ENCODE data around the gene HYKK. TPM values are rescaled to one million over a fixed set of nuclear protein-coding genes. Genes with fewer than 3 reads are reported as not detected.

HYKK gene, protein sequence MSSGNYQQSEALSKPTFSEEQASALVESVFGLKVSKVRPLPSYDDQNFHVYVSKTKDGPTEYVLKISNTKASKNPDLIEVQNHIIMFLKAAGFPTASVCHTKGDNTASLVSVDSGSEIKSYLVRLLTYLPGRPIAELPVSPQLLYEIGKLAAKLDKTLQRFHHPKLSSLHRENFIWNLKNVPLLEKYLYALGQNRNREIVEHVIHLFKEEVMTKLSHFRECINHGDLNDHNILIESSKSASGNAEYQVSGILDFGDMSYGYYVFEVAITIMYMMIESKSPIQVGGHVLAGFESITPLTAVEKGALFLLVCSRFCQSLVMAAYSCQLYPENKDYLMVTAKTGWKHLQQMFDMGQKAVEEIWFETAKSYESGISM
- polyA plus RNA-seq (2011; rRNA removed) (12.9 and 16.7 TPM in 2 replicates), polyA plus RNA-seq (2017; fragmentation: RNase III; extraction: RNeasy Plus Mini Kit Qiagen cat#74134 plus additional on column Dnase treatment) (5.5 to 6.0 TPM (median 5.7 TPM) in 3 replicates), polyA minus RNA-seq (2011; rRNA and poly(A)+ RNA removed) (10.4 and 10.9 TPM in 2 replicates)
- polyA plus RNA-seq (2012; cell fraction: cytosol; rRNA removed), result 6.5 and 7.1 TPM in 2 replicates
- 2.0 and 2.7 TPM in 2 replicates for polyA plus RNA-seq (2012; cell fraction: nucleus; rRNA removed)

- Histone ChIP-seq H3K27ac (peak within 1 kb of the TSS; percentile 70 to 84), H3K9me3 (no peaks in the 10 kb centered on the region), H3K4me3 (peak within 1 kb of the TSS; percentile 71), H3K4me1 (peaks cover 10% of the 10 kb centered on the region; the same call in 2 of the 3 replicates), H3K4me2 (peak within 1 kb of the TSS; percentile 87)
- peak; percentile 70 for FAIRE-seq
- peak; percentile 98 to 99 for DNase-seq (ENCODE audit: low read depth in 1 of 2, low spot score in 1 of 2)
- ChIA-PET POLR2A (interaction anchor here (0.6 to 2.2 kb wide), 6 partner anchors 13 to 208 kb away, joined by 3 to 20 read pairs (median 3); partner anchors contain the start of genes CHRNA5, IREB2, PSMA4 and SKIC8), CTCF (interaction anchor here (0.9 to 1.9 kb wide), 5 partner anchors 10 to 199 kb away, joined by 3 to 6 read pairs (median 3); partner anchors contain the start of gene CHRNA5)
- peak; percentile 96 to 97 for ATAC-seq
- 1% methylated on average over 56 of the region's 63 CpGs for WGBS (ENCODE audit: missing lambda C conversion rate)
- TF ChIP-seq HDAC2 (IDR thresholded peaks at IDR 0.05), result no peak; the same call in 1 of the 2 replicates
- no peak for TF ChIP-seq FOSL2 (IDR thresholded peaks at IDR 0.05)
- 0 out of 2 replicates have a peak, but pooled peaks have one; percentile 20 for TF ChIP-seq FOSL2 (CRISPR knock-in tag; IDR thresholded peaks at IDR 0.05)
- TF ChIP-seq, protein P1, sequence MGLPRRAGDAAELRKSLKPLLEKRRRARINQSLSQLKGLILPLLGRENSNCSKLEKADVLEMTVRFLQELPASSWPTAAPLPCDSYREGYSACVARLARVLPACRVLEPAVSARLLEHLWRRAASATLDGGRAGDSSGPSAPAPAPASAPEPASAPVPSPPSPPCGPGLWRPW (IDR thresholded peaks at IDR 0.05), result no peak
- TF ChIP-seq MYC (IDR thresholded peaks at IDR 0.05; ENCODE audit: borderline replicate concordance, low read length), result peak; percentile 53; the same call in 1 of the 2 replicates
- no peak for TF ChIP-seq FOXS1 (CRISPR knock-in tag; IDR thresholded peaks at IDR 0.05)
- TF ChIP-seq MAFK (IDR thresholded peaks at IDR 0.05; ENCODE audit: partially characterized antibody), result no peak
- no peak for TF ChIP-seq RNF2 (IDR thresholded peaks at IDR 0.05; ENCODE audit: borderline replicate concordance, low read depth)
- no peak for TF ChIP-seq ZFP36 (IDR thresholded peaks at IDR 0.05; ENCODE audit: borderline replicate concordance, partially characterized antibody)
- TF ChIP-seq SMC3 (IDR thresholded peaks at IDR 0.05), result no peak
- no peak for TF ChIP-seq RARB (CRISPR knock-in tag; IDR thresholded peaks at IDR 0.05)
- TF ChIP-seq JUN (IDR thresholded peaks at IDR 0.05), result peak in 1 of 2 experiments; percentile 50; a peak in 1 of 5 replicates
- TF ChIP-seq RCOR1 (IDR thresholded peaks at IDR 0.05; ENCODE audit: low read depth, low read length), result no peak
- TF ChIP-seq, protein P2, sequence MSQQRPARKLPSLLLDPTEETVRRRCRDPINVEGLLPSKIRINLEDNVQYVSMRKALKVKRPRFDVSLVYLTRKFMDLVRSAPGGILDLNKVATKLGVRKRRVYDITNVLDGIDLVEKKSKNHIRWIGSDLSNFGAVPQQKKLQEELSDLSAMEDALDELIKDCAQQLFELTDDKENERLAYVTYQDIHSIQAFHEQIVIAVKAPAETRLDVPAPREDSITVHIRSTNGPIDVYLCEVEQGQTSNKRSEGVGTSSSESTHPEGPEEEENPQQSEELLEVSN (IDR thresholded peaks at IDR 0.05; ENCODE audit: borderline replicate concordance, low read depth), result peak; percentile 54; the same call in 1 of the 2 replicates
- no peak for TF ChIP-seq CTCF (IDR thresholded peaks at IDR 0.05)
- TF ChIP-seq KDM5A (IDR thresholded peaks at IDR 0.05), result 0 out of 2 replicates have a peak, but pooled peaks have one; percentile 45
- no peak for TF ChIP-seq CHD2 (IDR thresholded peaks at IDR 0.05; ENCODE audit: low read length, partially characterized antibody)
- peak; percentile 66; the same call in 1 of the 2 replicates for TF ChIP-seq PHF8 (IDR thresholded peaks at IDR 0.05; ENCODE audit: borderline replicate concordance, low read depth)
- TF ChIP-seq, protein P3, sequence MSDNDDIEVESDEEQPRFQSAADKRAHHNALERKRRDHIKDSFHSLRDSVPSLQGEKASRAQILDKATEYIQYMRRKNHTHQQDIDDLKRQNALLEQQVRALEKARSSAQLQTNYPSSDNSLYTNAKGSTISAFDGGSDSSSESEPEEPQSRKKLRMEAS (IDR thresholded peaks at IDR 0.05), result peak; percentile 77
- TF ChIP-seq PBX3 (IDR thresholded peaks at IDR 0.05), result peak; percentile 90
- TF ChIP-seq, protein P4, sequence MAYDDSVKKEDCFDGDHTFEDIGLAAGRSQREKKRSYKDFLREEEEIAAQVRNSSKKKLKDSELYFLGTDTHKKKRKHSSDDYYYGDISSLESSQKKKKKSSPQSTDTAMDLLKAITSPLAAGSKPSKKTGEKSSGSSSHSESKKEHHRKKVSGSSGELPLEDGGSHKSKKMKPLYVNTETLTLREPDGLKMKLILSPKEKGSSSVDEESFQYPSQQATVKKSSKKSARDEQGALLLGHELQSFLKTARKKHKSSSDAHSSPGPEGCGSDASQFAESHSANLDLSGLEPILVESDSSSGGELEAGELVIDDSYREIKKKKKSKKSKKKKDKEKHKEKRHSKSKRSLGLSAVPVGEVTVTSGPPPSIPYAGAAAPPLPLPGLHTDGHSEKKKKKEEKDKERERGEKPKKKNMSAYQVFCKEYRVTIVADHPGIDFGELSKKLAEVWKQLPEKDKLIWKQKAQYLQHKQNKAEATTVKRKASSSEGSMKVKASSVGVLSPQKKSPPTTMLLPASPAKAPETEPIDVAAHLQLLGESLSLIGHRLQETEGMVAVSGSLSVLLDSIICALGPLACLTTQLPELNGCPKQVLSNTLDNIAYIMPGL (CRISPR knock-in tag; IDR thresholded peaks at IDR 0.05; ENCODE audit: borderline replicate concordance), result no peak
- TF ChIP-seq EP300 (IDR thresholded peaks at IDR 0.05), result no peak
- no peak for TF ChIP-seq MAZ (IDR thresholded peaks at IDR 0.05; ENCODE audit: borderline replicate concordance, low read depth, low read length)
- no peak; the same call in 1 of the 2 replicates for TF ChIP-seq GATA3 (IDR thresholded peaks at IDR 0.05; ENCODE audit: borderline replicate concordance)
- TF ChIP-seq ZSCAN20 (CRISPR knock-in tag; IDR thresholded peaks at IDR 0.05), result no peak
- TF ChIP-seq POLR2A (IDR thresholded peaks at IDR 0.05; ENCODE audit: low read length), result peak; percentile 87
- no peak for TF ChIP-seq NR3C1 (IDR thresholded peaks at IDR 0.05)
- no peak for TF ChIP-seq FOSB (CRISPR knock-in tag; IDR thresholded peaks at IDR 0.05)
- TF ChIP-seq RFX5 (IDR thresholded peaks at IDR 0.05), result peak; percentile 73; the same call in 1 of the 2 replicates
Measured at GRCh38 chr15:78506971-78507830, at the start of gene HYKK. TSS of gene HYKK (plus strand) at chr15:78507577. CDS start at chr15:78513089, 5,512 bp downstream.
